ENCODE data around the gene PMPCA. TPM values are rescaled to one million over a fixed set of nuclear protein-coding genes. Genes with fewer than 3 reads are reported as not detected.

PMPCA gene
- total and polyA plus RNA-seq, 2 donors (not counting 3 experiments of a cell fraction or from before 2014, with no cell fraction given): 69.0 to 75.3 TPM

GRCh38 chr9:136431782-136432350, 21.4 kb downstream of the PMPCA start:
- intact Hi-C loops (cut with micrococcal nuclease): no loop called here
- no TSS peak for BruUV-seq (replicated peaks)
- FAIRE-seq: no peak

More at GRCh38 chr9:136431782-136432350, 21.4 kb downstream of the PMPCA start:
- Histone ChIP-seq H4K20me1 (replicated peaks; ENCODE audit: control insufficient read depth, extremely low read depth, insufficient read depth, low read length) (no peaks in the 10 kb centered on the region), H3K4me2 (ENCODE audit: insufficient read depth, low read length) (no peak overlapping the region), H3K27me3 (ENCODE audit: control insufficient read depth in 2 of 2, insufficient read depth in 2 of 2, low read length in 2 of 2) (no peaks in the 10 kb centered on the region), H3K4me1 (ENCODE audit: control insufficient read depth, extremely low read depth, insufficient read depth, low read length) (no peaks in the 10 kb centered on the region), H3K9me1 (replicated peaks; ENCODE audit: control insufficient read depth, extremely low read depth, insufficient read depth, low read length) (no peaks in the 10 kb centered on the region), H3K27ac (ENCODE audit: insufficient read depth, low read depth, low read length) (no peak overlapping the region), H3K79me2 (ENCODE audit: control insufficient read depth, insufficient read depth, low read length) (peaks cover 22% of the 10 kb centered on the region), H3K36me3 (ENCODE audit: control insufficient read depth in 2 of 2, extremely low read depth in 1 of 2, insufficient read depth in 2 of 2, low read length in 2 of 2) (peaks cover 3 to 17% of the 10 kb centered on the region in 2 experiments), H3K9ac (replicated peaks; ENCODE audit: extremely low read depth, insufficient read depth, low read length) (no peak overlapping the region), H3K9me3 (replicated peaks; ENCODE audit: control insufficient read depth, insufficient read depth, low read length) (no peaks in the 10 kb centered on the region), H3K4me3 (replicated peaks in 1 of 3; ENCODE audit: insufficient read depth in 1 of 3, low read depth in 1 of 3, low read length in 3 of 3) (no peak overlapping the region), H2AFZ (ENCODE audit: low read depth, low read length) (no peak overlapping the region)
- CTCF ChIA-PET: no interaction called here
- POLR2A ChIA-PET: no interaction called here
- dilution Hi-C loops (cut with MboI; ENCODE audit: extremely low pct_ligation_motif_present, low sequenced_read_pairs): no loop called here
- TF ChIP-seq GATA2 (IDR thresholded peaks at IDR 0.05; ENCODE audit: insufficient read depth, insufficient read length, low read depth, low read length): no peak
- TF ChIP-seq CTCF (IDR thresholded peaks at IDR 0.05; ENCODE audit: extremely low read depth in 1 of 2, insufficient read depth in 1 of 2, low read depth in 1 of 2, low read length in 2 of 2): no peak
- TF ChIP-seq POLR2A (IDR thresholded peaks at IDR 0.05; ENCODE audit: low read depth, low read length): no peak
- TF ChIP-seq POLR2AphosphoS5 (IDR thresholded peaks at IDR 0.05; ENCODE audit: insufficient read depth, low read depth, low read length): no peak
- no peak for TF ChIP-seq JUN (IDR thresholded peaks at IDR 0.05; ENCODE audit: borderline replicate concordance, insufficient read depth, insufficient read length, low read depth)
- TF ChIP-seq MYC (IDR thresholded peaks at IDR 0.05; ENCODE audit: low read depth, low read length): no peak
- no peak for TF ChIP-seq EZH2 (IDR thresholded peaks at IDR 0.05; ENCODE audit: borderline replicate concordance, low read depth, low read length, severe bottlenecking)
- no peak for TF ChIP-seq MAX (IDR thresholded peaks at IDR 0.05; ENCODE audit: insufficient read depth, insufficient read length)
- no peak for TF ChIP-seq FOS (IDR thresholded peaks at IDR 0.05; ENCODE audit: borderline replicate concordance, insufficient read depth, low read length)
- no peak for DNase-seq (ENCODE audit: low read depth, low spot score)

Measured in endothelial cell of umbilical vein (primary cell).